ENCODE data around the gene RNU11.
"Not testable (repeated sequence)": the region's sequence is repeated elsewhere in the genome, so short reads cannot be mapped to it uniquely, and the experiment has no call there.

The RNU11 gene

DNA sequence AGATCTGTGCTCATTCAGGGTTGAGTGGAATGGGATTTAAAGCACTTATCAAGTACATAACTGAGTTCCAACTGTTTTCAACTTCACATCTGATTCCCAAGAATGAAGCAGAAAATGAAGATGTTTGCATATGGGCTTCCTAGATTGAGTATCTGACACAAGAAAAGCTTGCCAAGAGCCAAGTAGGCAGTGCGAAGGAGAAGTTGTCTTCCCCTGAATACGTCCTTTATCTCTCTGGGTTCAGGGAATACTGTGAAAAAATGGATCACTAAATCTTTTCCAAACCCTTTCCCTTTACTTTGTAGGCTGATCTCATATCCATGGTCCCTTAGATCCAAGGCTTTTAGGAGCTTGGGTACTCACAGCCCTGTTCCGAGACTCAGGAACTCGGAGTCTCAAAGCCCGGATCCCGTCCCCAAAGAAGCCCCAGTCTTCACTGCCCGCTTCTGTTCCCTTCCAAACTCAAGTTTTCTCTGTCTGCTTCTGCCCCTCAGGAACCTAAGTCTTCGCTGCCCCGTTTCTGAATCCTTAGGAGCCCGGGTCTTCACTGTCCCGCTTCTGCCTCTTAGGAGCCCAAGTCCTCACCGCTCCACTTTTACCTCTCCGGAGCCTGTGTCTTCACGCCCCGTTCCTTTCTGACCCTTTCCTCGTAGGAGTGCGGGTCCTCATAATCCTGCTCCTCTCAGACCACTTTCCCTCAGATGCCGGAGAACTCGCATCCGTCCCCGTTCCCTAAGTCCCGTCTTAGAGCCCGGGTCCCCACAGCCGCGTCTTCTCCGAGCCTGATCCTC, 6.1 kb upstream of the RNU11 start:
- peak overlapping the region; percentile 81 for H3K27ac ChIP-seq
- no peaks in the 10 kb centered on the region for H3K27me3 ChIP-seq (replicated peaks)
- no peak for TF ChIP-seq CTCF (IDR thresholded peaks at IDR 0.05; ENCODE audit: low read depth, low read length, missing control alignments)
- H3K4me3 ChIP-seq (ENCODE audit: low read depth, low read length), result peak overlapping the region; percentile 95
- H3K36me3 ChIP-seq (replicated peaks), result no peaks in the 10 kb centered on the region
- in situ Hi-C loops (cut with HindIII; ENCODE audit: low pct_ligation_motif_present, low sequenced_read_pairs), result no loop called here
- no peak for DNase-seq

DNA sequence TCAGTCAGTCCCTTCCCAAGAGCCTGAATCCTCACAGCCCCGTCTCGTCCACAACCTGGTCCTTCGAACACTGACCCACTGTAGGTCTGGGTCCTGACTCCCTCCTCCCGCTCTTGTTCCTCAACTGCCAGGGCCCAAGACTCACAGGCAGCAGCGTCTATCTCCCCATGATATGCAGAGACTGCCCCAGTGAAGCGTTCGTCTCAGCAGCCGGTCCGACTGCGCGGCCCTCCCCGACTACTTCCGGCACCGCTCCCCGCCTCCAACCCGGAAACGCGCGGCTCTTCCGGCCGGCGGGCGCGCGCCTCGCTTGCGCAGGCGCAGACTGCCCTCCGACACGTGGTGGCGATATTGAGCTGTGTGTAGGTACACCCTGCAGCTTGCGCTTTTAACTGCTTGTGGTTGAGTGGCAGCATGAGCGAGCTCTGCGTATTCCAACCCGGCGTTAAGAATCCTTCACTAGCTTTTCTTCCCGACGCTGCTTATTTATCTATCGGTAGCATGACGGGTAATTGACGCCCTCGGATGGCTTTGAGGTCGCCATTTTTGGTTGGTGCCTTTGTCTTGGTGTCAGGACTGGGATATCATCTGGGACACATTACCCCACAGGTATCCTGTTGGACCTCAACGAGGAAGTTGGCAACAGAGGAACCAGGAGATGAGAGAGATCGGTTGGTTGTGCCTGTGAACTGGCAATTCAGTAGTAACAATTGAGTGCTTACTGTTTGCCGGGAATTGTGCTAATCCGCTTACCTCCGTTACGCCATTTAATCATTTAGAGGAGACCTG, 5.4 kb upstream of the RNU11 start, which contains the start of gene TAF12:
TSS of gene TAF12 (minus strand) at position 221 of the 789 bp plus-strand sequence. CDS start 20,986 bp downstream, outside the sequence.
- Histone ChIP-seq H3K27ac (peak within 1 kb of the TSS; percentile 81), H3K27me3 (replicated peaks) (no peaks in the 10 kb centered on the region), H3K36me3 (replicated peaks) (no peaks in the 10 kb centered on the region), H3K4me3 (ENCODE audit: low read depth, low read length) (peak within 1 kb of the TSS; percentile 95)
- peak; percentile 15 for TF ChIP-seq CTCF (IDR thresholded peaks at IDR 0.05; ENCODE audit: low read depth, low read length, missing control alignments)
- peak; percentile 91 for DNase-seq
- in situ Hi-C loops (cut with HindIII; ENCODE audit: low pct_ligation_motif_present, low sequenced_read_pairs), result no loop called here

DNA sequence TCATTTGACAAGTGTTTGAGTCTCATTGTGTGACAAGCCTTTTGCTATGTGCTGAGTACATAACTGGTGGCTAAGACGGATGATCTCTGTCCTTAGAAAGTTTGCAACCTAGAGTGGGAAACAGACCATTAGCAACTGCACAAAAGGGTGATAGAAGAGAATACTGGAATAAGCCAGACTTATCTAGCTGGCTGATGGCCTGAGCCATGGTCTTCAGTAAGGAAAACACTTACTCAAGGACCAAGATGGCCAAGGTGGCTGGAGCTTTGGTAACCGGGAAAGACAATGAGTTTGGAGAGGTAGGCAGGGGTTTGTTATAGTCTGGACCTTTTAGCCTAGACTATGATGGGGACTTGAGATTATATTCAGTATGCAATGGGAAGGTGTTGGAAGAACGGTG, 3.9 kb upstream of the RNU11 start:
- H3K36me3 ChIP-seq (replicated peaks), result no peaks in the 10 kb centered on the region
- no peak overlapping the region for H3K27ac ChIP-seq
- TF ChIP-seq CTCF (IDR thresholded peaks at IDR 0.05; ENCODE audit: low read depth, low read length, missing control alignments), result no peak
- no peak overlapping the region for H3K4me3 ChIP-seq (ENCODE audit: low read depth, low read length)
- in situ Hi-C loops (cut with HindIII; ENCODE audit: low pct_ligation_motif_present, low sequenced_read_pairs), result no loop called here
- DNase-seq, result no peak
- H3K27me3 ChIP-seq (replicated peaks), result no peaks in the 10 kb centered on the region

- H3K36me3 ChIP-seq (replicated peaks); in situ Hi-C loops (cut with HindIII; ENCODE audit: low pct_ligation_motif_present, low sequenced_read_pairs); H3K27me3 ChIP-seq (replicated peaks); H3K4me3 ChIP-seq (ENCODE audit: low read depth, low read length); H3K27ac ChIP-seq; DNase-seq: not testable (repeated sequence)
Observed at GRCh38 chr1:28645406-28645805, 3.0 kb upstream of the RNU11 start.

- peak; percentile 14 for DNase-seq
- no peak for TF ChIP-seq CTCF (IDR thresholded peaks at IDR 0.05; ENCODE audit: low read depth, low read length, missing control alignments)
- H3K27me3 ChIP-seq (replicated peaks), result no peaks in the 10 kb centered on the region
- H3K27ac ChIP-seq, result no peak overlapping the region
- no peak overlapping the region for H3K4me3 ChIP-seq (ENCODE audit: low read depth, low read length)
- in situ Hi-C loops (cut with HindIII; ENCODE audit: low pct_ligation_motif_present, low sequenced_read_pairs), result no loop called here
- no peaks in the 10 kb centered on the region for H3K36me3 ChIP-seq (replicated peaks)
Observed at GRCh38 chr1:28646040-28646439, 2.4 kb upstream of the RNU11 start.

DNA sequence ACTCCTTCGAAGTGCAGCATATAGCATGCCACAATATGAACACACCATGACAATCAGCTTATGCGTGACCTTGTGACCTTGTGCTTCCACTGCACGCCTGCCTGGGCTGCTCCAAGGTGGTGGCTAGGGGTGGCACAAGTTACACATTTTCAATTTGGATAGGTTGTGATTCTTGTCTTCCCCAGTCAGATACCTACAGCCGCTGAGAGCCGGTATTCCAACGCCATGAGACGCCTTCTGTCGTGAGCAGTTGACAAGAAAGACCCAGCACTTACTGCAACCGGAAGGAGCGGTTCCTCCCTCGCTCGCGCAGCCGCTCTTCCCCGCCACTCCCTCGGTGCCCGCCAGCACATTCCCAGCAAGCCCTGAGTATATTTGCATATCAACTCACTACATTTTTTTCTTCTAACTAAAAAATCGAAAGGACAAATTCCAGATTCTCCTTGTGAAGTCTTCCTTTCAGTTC, 359 bp upstream of the RNU11 start:
- no peak for TF ChIP-seq CTCF (IDR thresholded peaks at IDR 0.05; ENCODE audit: low read depth, low read length, missing control alignments)
- DNase-seq, result peak; percentile 87
- H3K4me3 ChIP-seq (ENCODE audit: low read depth, low read length), result peak overlapping the region; percentile 34
- H3K27me3 ChIP-seq (replicated peaks), result no peaks in the 10 kb centered on the region
- in situ Hi-C loops (cut with HindIII; ENCODE audit: low pct_ligation_motif_present, low sequenced_read_pairs), result no loop called here
- H3K27ac ChIP-seq, result peak overlapping the region; percentile 99
- no peaks in the 10 kb centered on the region for H3K36me3 ChIP-seq (replicated peaks)

DNA sequence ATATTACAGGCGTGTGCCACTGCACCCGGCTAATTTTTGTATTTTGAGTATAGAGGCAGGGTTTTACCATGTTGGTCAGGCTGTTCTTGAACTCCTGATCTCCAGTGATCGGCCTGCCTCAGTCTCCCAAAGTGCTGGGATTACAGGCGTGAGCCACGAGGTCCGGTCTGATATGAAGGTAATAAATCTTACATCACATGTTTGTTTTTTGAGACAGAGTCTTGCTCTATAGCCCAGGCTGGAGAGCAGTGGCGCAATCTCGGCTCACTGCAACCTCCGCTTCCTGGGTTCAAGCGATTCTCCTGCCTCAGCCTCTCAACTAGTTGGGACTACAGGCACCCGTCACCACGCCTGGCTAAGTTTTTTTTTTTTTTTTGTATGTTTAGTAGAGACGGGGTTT, 4.7 kb downstream of the RNU11 start:
- H3K36me3 ChIP-seq (replicated peaks); H3K27ac ChIP-seq; in situ Hi-C loops (cut with HindIII; ENCODE audit: low pct_ligation_motif_present, low sequenced_read_pairs); DNase-seq; H3K27me3 ChIP-seq (replicated peaks); H3K4me3 ChIP-seq (ENCODE audit: low read depth, low read length): not testable (repeated sequence)
